HepG2 (cell line): Measurements from ENCODE around the gene IQCH.

Source experiments
- CTCF ChIP-seq: sonication (generic); formaldehyde crosslinking; IDR thresholded peaks from 2 replicates; pipeline ENCODE4 v1.5.0; 2020; ENCODE audit warnings: mild to moderate bottlenecking, missing genetic modification reagents, moderate library complexity
- IKZF5 ChIP-seq: IDR thresholded peaks from 2 replicates; pipeline ENCODE4 v1.6.1; 2018; ENCODE audit warnings: missing genetic modification reagents, mild to moderate bottlenecking, missing compliant biosample characterization
- MAZ ChIP-seq, 2 experiments: sonication (generic) in 1 of 2; formaldehyde crosslinking in 1 of 2; IDR thresholded peaks; 2 replicates each; pipeline versions ENCODE4 v1.5.0 to v1.6.1; 2012 to 2020; ENCODE audit warnings: low read depth in 2 of 2, mild to moderate bottlenecking in 2 of 2, borderline replicate concordance in 1 of 2, improper control_type of control experiment in 1 of 2, low read length in 1 of 2, missing genetic modification reagents in 1 of 2, moderate library complexity in 1 of 2
- NCOA1 ChIP-seq: sonication (generic); formaldehyde crosslinking; IDR thresholded peaks from 2 replicates; pipeline ENCODE4 v1.9.0; 2021; ENCODE audit warnings: missing genetic modification reagents
- NFRKB ChIP-seq: fragments of 450-650 bp; IDR thresholded peaks from 2 replicates; pipeline ENCODE4 v1.6.1; 2017
- NR2C2 ChIP-seq: sonication (generic); formaldehyde crosslinking; IDR thresholded peaks from 2 replicates; pipeline ENCODE4 v1.4.0; 2020; ENCODE audit warnings: missing genetic modification reagents, mild to moderate bottlenecking, moderate library complexity, borderline replicate concordance
- PHF20 ChIP-seq: sonication (generic); formaldehyde crosslinking; IDR thresholded peaks from 2 replicates; pipeline ENCODE4 v1.5.0; 2020; ENCODE audit warnings: mild to moderate bottlenecking, missing genetic modification reagents
- POLR2AphosphoS5 ChIP-seq: IDR thresholded peaks from 2 replicates; pipeline ENCODE4 v1.6.1; 2012; ENCODE audit warnings: low read depth, low read length
- PRMT3 ChIP-seq: sonication (generic); formaldehyde crosslinking; IDR thresholded peaks from 2 replicates; pipeline ENCODE4 v1.8.1; 2022; ENCODE audit warnings: low read depth, mild to moderate bottlenecking, moderate library complexity, missing genetic modification reagents, borderline replicate concordance
- ZFP41 ChIP-seq: sonication (generic); formaldehyde crosslinking; IDR thresholded peaks from 2 replicates; pipeline ENCODE4 v1.4.0; 2020; ENCODE audit warnings: mild to moderate bottlenecking, missing genetic modification reagents, borderline replicate concordance
- ZNF180 ChIP-seq: sonication (generic); formaldehyde crosslinking; IDR thresholded peaks from 2 replicates; pipeline ENCODE4 v1.4.0; 2020; ENCODE audit warnings: low read depth, missing genetic modification reagents, borderline replicate concordance

GRCh38 chr15:67537771-67538170 is 283.2 kb downstream of the IQCH start:
- TF ChIP-seq CTCF (CRISPR knock-in tag) (no peak), NCOA1 (CRISPR knock-in tag) (no peak), NFRKB (no peak), ZFP41 (CRISPR knock-in tag) (no peak), MAZ (IDR thresholded peaks at IDR 0.05; ENCODE audit: borderline replicate concordance, low read depth, low read length) (no peak), MAZ (CRISPR knock-in tag; IDR thresholded peaks at IDR 0.05; ENCODE audit: low read depth) (no peak), POLR2AphosphoS5 (no peak), PRMT3 (no peak), NR2C2 (CRISPR knock-in tag) (no peak), ZNF180 (CRISPR knock-in tag) (no peak), IKZF5 (CRISPR knock-in tag) (no peak), PHF20 (no peak)
